SK-N-SH (cell line): ENCODE measurements around the gene LGR4. TPM values are rescaled to one million over a fixed set of nuclear protein-coding genes. Genes with fewer than 3 reads are reported as not detected.
A peak's percentile ranks its signal among the peaks of the same experiment; 100 is the strongest.

Source experiments
- CTCF ChIA-PET: fragments of 300-600, 350-600 bp; formaldehyde crosslinking; extraction: SDS; loops from one replicate; lab custom pipeline; 2021; lab: Yijun Ruan, JAX
- POLR2A ChIA-PET: fragments of 350-600 bp; sonication (Branson Sonifier 250); formaldehyde crosslinking; extraction: SDS; loops from one replicate; lab custom pipeline; 2020; ENCODE audit warnings: antibody characterized with exemption, inconsistent platforms; lab: Yijun Ruan, JAX
- DNase-seq: peaks from one replicate; pipeline ENCODE4 v3.0.0; 2012
- H2AFZ ChIP-seq: fragments of 200-600 bp; sonication (generic); 2 replicates; pipeline ENCODE4 v1.8.1; 2016; ENCODE audit warnings: antibody characterized with exemption, mild to moderate bottlenecking, low read depth
- H3F3A ChIP-seq: fragments of 200-600 bp; sonication (generic); replicated peaks from 2 replicates; pipeline ENCODE3; 2016; ENCODE audit warnings: antibody characterized with exemption, mild to moderate bottlenecking; ENCODE audit not compliant: insufficient read depth
- H3K27ac ChIP-seq, 2 experiments: fragments of 200-500 bp in 1 of 2; fragments of 200-600 bp in 1 of 2; sonication (Bioruptor generic) in 1 of 2; sonication (generic), shearing (Covaris generic) in 1 of 2; 2 replicates each; pipeline versions ENCODE4 v1.5.1 to v1.6.1; 2014 to 2016; ENCODE audit warnings: low read depth in 2 of 2, inconsistent platforms in 1 of 2, low read length in 1 of 2, mild to moderate bottlenecking in 1 of 2, mixed read lengths in 1 of 2
- H3K27me3 ChIP-seq: fragments of 200-600 bp; sonication (generic), shearing (Covaris generic); 2 replicates; pipeline ENCODE4 v1.6.1; 2016; ENCODE audit warnings: mixed run types; ENCODE audit not compliant: insufficient read depth
- H3K36me3 ChIP-seq, 2 experiments: fragments of 200-500 bp in 1 of 2; fragments of 200-600 bp in 1 of 2; sonication (Bioruptor generic) in 1 of 2; sonication (generic) in 1 of 2; replicated peaks in 1 of 2; 2 replicates each; pipeline versions ENCODE3 to v1.5.1; 2014 to 2016; ENCODE audit warnings: low read length in 1 of 2, mild to moderate bottlenecking in 1 of 2; ENCODE audit not compliant: insufficient read depth in 2 of 2, control insufficient read depth in 1 of 2
- H3K4me1 ChIP-seq, 2 experiments: fragments of 200-500 bp in 1 of 2; fragments of 200-600 bp in 1 of 2; sonication (Bioruptor generic) in 1 of 2; sonication (generic), shearing (Covaris generic) in 1 of 2; 2 replicates each; pipeline versions ENCODE4 v1.5.1 to v1.6.1; 2014 to 2016; ENCODE audit warnings: low read depth in 1 of 2, low read length in 1 of 2, mixed run types in 1 of 2; ENCODE audit not compliant: insufficient read depth in 2 of 2, control insufficient read depth in 1 of 2
- H3K4me2 ChIP-seq: fragments of 200-600 bp; sonication (generic), shearing (Covaris generic); 2 replicates; pipeline ENCODE4 v1.6.1; 2017; ENCODE audit warnings: mixed run types
- H3K4me3 ChIP-seq, 2 experiments: fragments of 200-500 bp in 1 of 2; fragments of 200-600 bp in 1 of 2; sonication (Bioruptor generic) in 1 of 2; sonication (generic), shearing (Covaris generic) in 1 of 2; 2 replicates each; pipeline versions ENCODE4 v1.5.1 to v1.8.1; 2014 to 2016; ENCODE audit warnings: low read depth in 2 of 2, inconsistent platforms in 1 of 2, low read length in 1 of 2, mild to moderate bottlenecking in 1 of 2, mixed read lengths in 1 of 2, moderate library complexity in 1 of 2
- H3K79me2 ChIP-seq: fragments of 200-600 bp; sonication (generic); 2 replicates; pipeline ENCODE4 v1.8.1; 2017; ENCODE audit warnings: mild to moderate bottlenecking; ENCODE audit not compliant: insufficient read depth
- H3K9ac ChIP-seq: fragments of 200-600 bp; sonication (generic); 2 replicates; pipeline ENCODE4 v1.6.1; 2017; ENCODE audit warnings: mixed run types
- H3K9me2 ChIP-seq: fragments of 200-600 bp; sonication (generic); 2 replicates; pipeline ENCODE4 v1.6.1; 2017; ENCODE audit warnings: mixed run types
- H3K9me3 ChIP-seq: fragments of 200-600 bp; sonication (generic); 2 replicates; pipeline ENCODE4 v1.6.1; 2017; ENCODE audit warnings: mixed run types, mild to moderate bottlenecking, moderate library complexity
- H4K20me1 ChIP-seq: fragments of 200-600 bp; sonication (generic); 2 replicates; pipeline ENCODE4 v1.6.1; 2017; ENCODE audit warnings: mild to moderate bottlenecking, mixed run types; ENCODE audit not compliant: insufficient read depth
- GABPA ChIP-seq: IDR thresholded peaks from 2 replicates; pipeline ENCODE4 v1.4.0; 2012; ENCODE audit warnings: low read depth, mild to moderate bottlenecking
- MXI1 ChIP-seq: IDR thresholded peaks from 2 replicates; pipeline ENCODE4 v1.6.1; 2012; ENCODE audit warnings: mild to moderate bottlenecking, low read depth, low read length, improper control_type of control experiment
- NFIC ChIP-seq: IDR thresholded peaks from 2 replicates; pipeline ENCODE4 v1.4.0; 2012; ENCODE audit warnings: borderline replicate concordance
- NRF1 ChIP-seq: IDR thresholded peaks from 2 replicates; pipeline ENCODE4 v1.6.1; 2012; ENCODE audit warnings: low read depth, mild to moderate bottlenecking, low read length
- PBX3 ChIP-seq: IDR thresholded peaks from 2 replicates; pipeline ENCODE4; 2012
- RAD21 ChIP-seq: IDR thresholded peaks from 2 replicates; pipeline ENCODE4 v1.6.1; 2012; ENCODE audit warnings: mild to moderate bottlenecking, low read length
- RXRA ChIP-seq: IDR thresholded peaks from 2 replicates; pipeline ENCODE4 v1.4.0; 2012; ENCODE audit warnings: low read depth, mild to moderate bottlenecking, borderline replicate concordance
- TAF1 ChIP-seq: IDR thresholded peaks from 2 replicates; pipeline ENCODE4 v1.6.1; 2012; ENCODE audit warnings: low read depth, mild to moderate bottlenecking, low read length, moderate library complexity, borderline replicate concordance
- TCF12 ChIP-seq: IDR thresholded peaks from 2 replicates; pipeline ENCODE4 v1.4.0; 2012
- TEAD4 ChIP-seq: IDR thresholded peaks from 2 replicates; pipeline ENCODE4 v1.4.0; 2012; ENCODE audit warnings: mild to moderate bottlenecking, borderline replicate concordance; ENCODE audit not compliant: insufficient read depth
- USF1 ChIP-seq: IDR thresholded peaks from 2 replicates; pipeline ENCODE4 v1.4.0; 2012; ENCODE audit warnings: low read depth, borderline replicate concordance
- WGBS: methylation state at CpG from one replicate; pipeline ENCODE4 v1.1.6; 2017; ENCODE audit warnings: low lambda C conversion rate; 5-methylcytosine and 5-hydroxymethylcytosine counted together
- polyA plus RNA-seq, 3 experiments: library from polyadenylated mRNA; depleted of rRNA; stranded (reverse); fragments of >200 nt; gene quantifications; 2 replicates each; pipeline ENCODE4 v1.2.3, GENCODE V29; 2012
- TF ChIP-seq, protein P1 (sequence below): fragments of 150-350 bp; IDR thresholded peaks from 2 replicates; pipeline ENCODE4 v1.6.1; 2017; ENCODE audit warnings: antibody characterized with exemption, low read length, low read depth, borderline replicate concordance
- TF ChIP-seq, protein P2 (sequence below): fragments of 200-600 bp; sonication (generic); IDR thresholded peaks from 2 replicates; pipeline ENCODE4 v1.6.1; 2017; ENCODE audit warnings: antibody characterized with exemption, mild to moderate bottlenecking, moderate library complexity

Gene LGR4
- polyA plus RNA-seq, 1 of the 3 experiments (the other 2 are of a cell fraction), result 2.6 TPM

DNA sequence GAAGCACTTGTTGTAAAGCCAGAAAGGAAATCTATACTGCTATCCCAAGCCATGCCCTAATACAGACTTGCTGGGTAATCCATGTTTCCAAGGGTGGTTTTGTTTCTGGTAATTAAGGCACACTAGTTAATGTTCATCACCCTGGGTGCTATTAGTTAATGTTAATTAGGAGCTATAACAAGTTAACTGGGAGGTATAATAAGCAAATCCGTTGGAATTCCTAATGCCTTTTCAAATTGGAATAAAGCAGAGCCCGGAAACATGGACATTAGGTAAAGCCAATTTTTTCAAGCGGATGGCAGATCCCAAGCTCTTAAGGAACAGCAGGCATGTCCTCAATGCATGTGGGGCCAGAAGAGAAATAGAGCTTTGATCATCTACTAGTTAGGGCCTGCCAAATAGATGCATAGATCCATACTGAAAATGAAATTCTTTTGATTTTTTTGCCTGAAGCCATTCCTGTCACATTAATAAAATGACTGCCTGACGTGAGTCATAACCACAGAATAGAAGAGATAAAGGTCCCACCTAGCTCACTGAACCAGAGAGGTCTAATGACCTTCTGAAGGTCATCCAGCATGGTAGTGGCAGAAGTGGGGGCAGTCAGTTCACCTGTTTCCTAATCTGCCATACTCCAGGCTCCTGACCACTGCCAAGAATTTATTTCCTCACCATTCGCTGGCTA is 81.1 kb downstream of the LGR4 start (continued):
- TF ChIP-seq NFIC (no peak), TEAD4 (no peak), TAF1 (no peak), PBX3 (peak; percentile 20; the same call in 1 of the 2 replicates), TCF12 (peak; percentile 30; the same call in 1 of the 2 replicates), USF1 (no peak), RAD21 (no peak), MXI1 (no peak), RXRA (no peak)
- TF ChIP-seq, protein P1, sequence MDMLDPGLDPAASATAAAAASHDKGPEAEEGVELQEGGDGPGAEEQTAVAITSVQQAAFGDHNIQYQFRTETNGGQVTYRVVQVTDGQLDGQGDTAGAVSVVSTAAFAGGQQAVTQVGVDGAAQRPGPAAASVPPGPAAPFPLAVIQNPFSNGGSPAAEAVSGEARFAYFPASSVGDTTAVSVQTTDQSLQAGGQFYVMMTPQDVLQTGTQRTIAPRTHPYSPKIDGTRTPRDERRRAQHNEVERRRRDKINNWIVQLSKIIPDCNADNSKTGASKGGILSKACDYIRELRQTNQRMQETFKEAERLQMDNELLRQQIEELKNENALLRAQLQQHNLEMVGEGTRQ, result no peak
- TF ChIP-seq, all 33 proteins: peak for 4

DNA sequence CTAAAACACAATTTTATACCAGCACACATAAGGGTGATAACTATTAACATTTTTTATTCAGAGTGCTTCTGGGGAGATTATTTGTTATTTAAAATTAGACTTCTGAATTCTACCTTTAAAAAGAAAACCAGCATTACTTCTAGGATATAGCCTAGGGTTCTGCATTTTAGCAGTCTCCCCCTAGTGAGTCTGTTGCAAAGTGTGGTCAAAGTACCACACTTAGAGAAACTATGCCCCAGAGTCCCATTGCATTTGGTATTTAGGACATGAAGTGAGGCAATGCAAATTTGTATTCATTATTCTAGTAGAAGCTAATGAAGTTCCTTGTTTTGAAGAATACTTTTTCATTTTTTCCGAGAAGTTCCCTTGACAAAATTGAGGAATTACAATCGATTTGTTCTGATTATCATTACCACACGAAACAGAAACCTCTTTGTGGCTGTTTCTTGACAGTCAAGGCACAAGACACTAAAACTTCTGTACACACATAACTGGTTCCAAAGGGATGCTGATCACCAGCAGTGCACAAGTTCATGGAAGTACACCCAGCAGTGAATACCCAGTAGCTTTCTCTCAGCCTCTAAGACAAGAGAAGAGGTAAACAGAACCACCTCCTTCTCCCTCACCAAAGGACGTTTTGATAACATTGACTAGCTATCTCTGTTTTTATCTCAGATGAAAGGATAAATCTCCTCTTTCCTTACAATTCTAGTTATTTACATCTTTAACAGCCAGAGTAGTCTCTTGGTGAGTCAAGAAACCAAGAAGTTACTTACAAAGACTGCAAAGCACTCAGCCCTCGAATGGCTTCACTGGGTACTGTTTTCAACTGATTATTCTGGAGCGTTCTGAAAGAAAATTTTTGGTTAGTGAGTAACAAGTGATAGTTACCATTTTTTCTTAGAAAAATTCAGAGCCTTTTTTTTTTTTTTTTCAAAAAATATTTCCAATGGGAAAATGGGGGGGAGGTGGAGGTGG is 82.0 kb downstream of the LGR4 start:
- H3K79me2 ChIP-seq, result no peaks in the 10 kb centered on the region

More for the DNA sequence above, 82.0 kb downstream of the LGR4 start:
- Histone ChIP-seq H3K36me3 (no peaks in the 10 kb centered on the region), H3K9ac (no peak overlapping the region), H2AFZ (no peak overlapping the region), H4K20me1 (peaks cover 2% of the 10 kb centered on the region; the same call in 1 of the 2 replicates), H3K4me2 (no peak overlapping the region), H3K9me3 (no peaks in the 10 kb centered on the region), H3K4me1 (peaks cover 2 to 35% of the 10 kb centered on the region in 2 experiments), H3F3A (peaks cover 16% of the 10 kb centered on the region), H3K27ac (no peak overlapping the region), H3K9me2 (no peaks in the 10 kb centered on the region), H3K27me3 (no peaks in the 10 kb centered on the region), H3K4me3 (no peak overlapping the region)
- TF ChIP-seq GABPA (no peak), NRF1 (no peak), USF1 (no peak)
- TF ChIP-seq, protein P2, sequence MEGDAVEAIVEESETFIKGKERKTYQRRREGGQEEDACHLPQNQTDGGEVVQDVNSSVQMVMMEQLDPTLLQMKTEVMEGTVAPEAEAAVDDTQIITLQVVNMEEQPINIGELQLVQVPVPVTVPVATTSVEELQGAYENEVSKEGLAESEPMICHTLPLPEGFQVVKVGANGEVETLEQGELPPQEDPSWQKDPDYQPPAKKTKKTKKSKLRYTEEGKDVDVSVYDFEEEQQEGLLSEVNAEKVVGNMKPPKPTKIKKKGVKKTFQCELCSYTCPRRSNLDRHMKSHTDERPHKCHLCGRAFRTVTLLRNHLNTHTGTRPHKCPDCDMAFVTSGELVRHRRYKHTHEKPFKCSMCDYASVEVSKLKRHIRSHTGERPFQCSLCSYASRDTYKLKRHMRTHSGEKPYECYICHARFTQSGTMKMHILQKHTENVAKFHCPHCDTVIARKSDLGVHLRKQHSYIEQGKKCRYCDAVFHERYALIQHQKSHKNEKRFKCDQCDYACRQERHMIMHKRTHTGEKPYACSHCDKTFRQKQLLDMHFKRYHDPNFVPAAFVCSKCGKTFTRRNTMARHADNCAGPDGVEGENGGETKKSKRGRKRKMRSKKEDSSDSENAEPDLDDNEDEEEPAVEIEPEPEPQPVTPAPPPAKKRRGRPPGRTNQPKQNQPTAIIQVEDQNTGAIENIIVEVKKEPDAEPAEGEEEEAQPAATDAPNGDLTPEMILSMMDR, result peak; percentile 17; the same call in 1 of the 2 replicates
- ChIA-PET POLR2A (no interaction called here), CTCF (interaction anchor here (1.0 kb wide), 1 partner anchor 9 kb away, joined by 3 read pairs; no protein-coding TSS in a partner anchor)
- no peak for DNase-seq
- 73% methylated on average over 6 of the region's 6 CpGs for WGBS
